Fibroblast of lung (primary cell): ENCODE measurements around the gene POTEG. TPM values are rescaled to one million over a fixed set of nuclear protein-coding genes. Genes with fewer than 3 reads are reported as not detected.
"Not testable (repeated sequence)": the region's sequence is repeated elsewhere in the genome, so short reads cannot be mapped to it uniquely, and the experiment has no call there.

ENCODE experiments used
- DNase-seq, 2 donors: peaks; one replicate each; pipeline versions ENCODE4 v3.0.0 to v3.0.0-alpha.2; 2010; ENCODE audit warnings: low read depth in 2 of 2
- H2AFZ ChIP-seq: 2 replicates; pipeline ENCODE4 v1.5.1; 2012; ENCODE audit warnings: low read length, control low read depth, inconsistent platforms
- H3K27ac ChIP-seq: 2 replicates; pipeline ENCODE4 v1.5.1; 2011; ENCODE audit warnings: low read length, control low read depth; ENCODE audit not compliant: insufficient read depth
- H3K27me3 ChIP-seq: 2 replicates; pipeline ENCODE4 v1.5.1; 2011; ENCODE audit warnings: mild to moderate bottlenecking, low read length; ENCODE audit not compliant: control insufficient read depth, insufficient read depth
- H3K36me3 ChIP-seq: 2 replicates; pipeline ENCODE4 v1.5.1; 2011; ENCODE audit warnings: low read length; ENCODE audit not compliant: control insufficient read depth, insufficient read depth
- H3K4me1 ChIP-seq: 2 replicates; pipeline ENCODE4 v1.5.1; 2011; ENCODE audit warnings: low read length; ENCODE audit not compliant: control insufficient read depth, insufficient read depth; ENCODE audit errors: extremely low read depth
- H3K4me2 ChIP-seq: 2 replicates; pipeline ENCODE4 v1.5.1; 2011; ENCODE audit warnings: low read length, control low read depth; ENCODE audit not compliant: insufficient read depth; ENCODE audit errors: extremely low read depth
- H3K4me3 ChIP-seq, 4 experiments: fragments of 200-600 bp in 1 of 4; sonication (generic) in 1 of 4; replicated peaks in 1 of 4; 2 replicates each; pipeline ENCODE4 v1.5.1; 2011 to 2016; ENCODE audit warnings: low read length in 4 of 4, low read depth in 3 of 4, mild to moderate bottlenecking in 3 of 4, control low read depth in 2 of 4, inconsistent platforms in 1 of 4, mixed read lengths in 1 of 4; ENCODE audit not compliant: insufficient read depth in 1 of 4; ENCODE audit errors: control extremely low read depth in 1 of 4
- H3K79me2 ChIP-seq: 2 replicates; pipeline ENCODE4 v1.5.1; 2012; ENCODE audit warnings: mild to moderate bottlenecking, low read length, inconsistent platforms; ENCODE audit not compliant: control insufficient read depth, insufficient read depth
- H3K9ac ChIP-seq: 2 replicates; pipeline ENCODE4 v1.5.1; 2011; ENCODE audit warnings: mild to moderate bottlenecking, low read length, control low read depth; ENCODE audit not compliant: insufficient read depth
- H3K9me3 ChIP-seq: 2 replicates; pipeline ENCODE4 v1.5.1; 2012; ENCODE audit warnings: low read depth, low read length; ENCODE audit not compliant: control insufficient read depth, insufficient read depth
- H4K20me1 ChIP-seq: 2 replicates; pipeline ENCODE4 v1.5.1; 2011; ENCODE audit warnings: low read length; ENCODE audit not compliant: control insufficient read depth, insufficient read depth; ENCODE audit errors: extremely low read depth
- polyA plus RNA-seq, 2 donors: library from polyadenylated mRNA; depleted of rRNA in 1 of 2; stranded (reverse) in 1 of 2; unstranded in 1 of 2; fragments of >200 nt; gene quantifications; 2 replicates each; pipeline ENCODE4 v1.2.1, GENCODE V29; 2011 to 2012; ENCODE audit warnings: missing spikeins in 1 of 2
- total RNA-seq: library from RNA; depleted of rRNA; stranded (reverse); fragments of >200 nt; gene quantifications from 2 replicates; pipeline ENCODE4 v1.2.1, GENCODE V29; 2014

Gene POTEG
- total and polyA plus RNA-seq, 2 donors (not counting 1 experiment from before 2014, with no cell fraction given): not detected

DNA sequence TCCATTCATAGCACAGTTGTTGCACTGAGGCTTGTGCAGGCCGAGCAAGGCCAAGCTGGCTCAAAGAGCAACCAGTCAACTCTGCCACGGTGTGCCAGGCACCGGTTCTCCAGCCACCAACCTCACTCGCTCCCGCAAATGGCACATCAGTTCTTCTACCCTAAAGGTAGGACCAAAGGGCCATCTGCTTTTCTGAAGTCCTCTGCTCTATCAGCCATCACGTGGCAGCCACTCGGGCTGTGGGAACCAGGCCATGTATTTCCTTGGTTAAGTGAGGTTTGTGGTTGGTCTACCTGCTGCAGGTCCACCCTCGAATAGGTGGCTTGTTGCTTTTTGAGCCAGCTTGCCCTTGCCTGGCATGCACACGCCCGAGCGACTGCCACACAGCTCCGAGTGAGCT is 39.4 kb downstream of the POTEG start:
- not testable (repeated sequence) for H3K27ac ChIP-seq, H4K20me1 ChIP-seq, DNase-seq, H3K4me3 ChIP-seq, H3K4me1 ChIP-seq, H3K9me3 ChIP-seq, H3K9ac ChIP-seq, H3K4me2 ChIP-seq, H3K36me3 ChIP-seq, H2AFZ ChIP-seq, H3K27me3 ChIP-seq, H3K79me2 ChIP-seq

DNA sequence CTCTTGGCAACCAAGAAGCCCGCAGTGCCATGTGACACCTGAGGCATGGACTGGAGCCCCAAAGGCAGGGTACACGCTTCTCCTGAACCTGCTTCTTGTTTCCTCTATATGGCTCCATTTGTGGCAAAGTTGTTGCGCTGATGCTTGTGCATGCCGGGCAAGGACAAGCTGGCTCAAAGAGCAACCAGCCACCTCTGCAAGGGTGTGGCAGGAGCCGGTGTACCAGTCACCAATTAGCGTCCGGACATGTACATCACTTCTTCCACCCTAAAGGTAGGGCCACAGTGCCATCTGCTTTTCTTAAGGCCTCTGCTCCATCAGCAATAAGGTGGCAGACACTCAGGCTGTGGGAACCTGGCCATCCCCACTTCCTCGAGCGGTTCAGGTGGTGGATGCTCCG is 43.9 kb downstream of the POTEG start:
- not testable (repeated sequence) for H3K27me3 ChIP-seq, H3K4me1 ChIP-seq, H3K27ac ChIP-seq, H3K36me3 ChIP-seq, H3K9me3 ChIP-seq, H3K9ac ChIP-seq, H2AFZ ChIP-seq, H3K79me2 ChIP-seq, DNase-seq, H3K4me3 ChIP-seq, H3K4me2 ChIP-seq, H4K20me1 ChIP-seq

DNA sequence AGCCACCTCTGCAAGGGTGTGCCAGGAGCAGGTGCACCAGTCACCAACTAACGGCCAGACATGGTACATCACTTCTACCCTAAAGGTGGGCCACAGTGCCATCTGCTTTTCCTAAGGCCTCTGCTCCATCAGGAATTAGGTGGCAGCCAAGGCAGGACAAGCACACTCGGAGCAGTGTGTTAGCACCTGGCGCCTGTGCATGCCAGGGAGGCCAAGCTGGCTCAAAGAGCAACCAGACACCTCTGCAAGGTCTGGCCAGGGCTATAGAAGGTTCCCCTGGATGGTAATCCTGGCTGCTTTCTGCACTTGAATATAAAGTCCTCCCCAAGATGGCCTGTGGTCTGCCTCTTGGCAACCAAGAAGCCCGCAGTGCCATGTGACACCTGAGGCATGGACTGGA is 45.4 kb downstream of the POTEG start:
- DNase-seq, H3K4me1 ChIP-seq: not testable (repeated sequence)

DNA sequence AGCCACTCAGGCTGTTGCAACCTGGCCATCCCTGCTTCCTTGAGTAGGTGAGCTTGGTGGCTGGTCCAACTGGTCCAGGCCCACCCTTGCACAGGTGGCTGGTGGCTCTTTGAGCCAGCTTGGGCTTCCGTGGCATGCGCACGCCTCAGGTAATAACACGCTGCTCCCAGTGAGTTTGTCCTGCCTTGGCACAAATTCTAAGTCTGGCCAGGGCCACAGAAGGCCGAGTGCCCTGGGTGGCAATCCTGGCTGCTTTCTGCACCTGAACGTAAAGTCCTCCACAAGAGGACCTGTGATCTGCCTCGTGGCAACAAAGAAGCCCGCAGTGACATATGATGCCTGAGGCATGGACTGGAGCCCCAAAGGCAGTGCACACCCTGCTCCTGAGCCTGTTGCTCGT is 47.1 kb downstream of the POTEG start:
- H3K79me2 ChIP-seq, H3K4me2 ChIP-seq, H3K9me3 ChIP-seq, H3K4me1 ChIP-seq, H3K9ac ChIP-seq, H3K4me3 ChIP-seq, H4K20me1 ChIP-seq, DNase-seq, H3K27me3 ChIP-seq, H3K27ac ChIP-seq, H2AFZ ChIP-seq, H3K36me3 ChIP-seq: not testable (repeated sequence)

More for the DNA sequence above, 45.4 kb downstream of the POTEG start:
- not testable (repeated sequence) for H3K27ac ChIP-seq, H3K4me3 ChIP-seq, H3K27me3 ChIP-seq, H3K4me2 ChIP-seq, H3K9ac ChIP-seq, H3K9me3 ChIP-seq, H2AFZ ChIP-seq, H3K79me2 ChIP-seq, H3K36me3 ChIP-seq, H4K20me1 ChIP-seq

DNA sequence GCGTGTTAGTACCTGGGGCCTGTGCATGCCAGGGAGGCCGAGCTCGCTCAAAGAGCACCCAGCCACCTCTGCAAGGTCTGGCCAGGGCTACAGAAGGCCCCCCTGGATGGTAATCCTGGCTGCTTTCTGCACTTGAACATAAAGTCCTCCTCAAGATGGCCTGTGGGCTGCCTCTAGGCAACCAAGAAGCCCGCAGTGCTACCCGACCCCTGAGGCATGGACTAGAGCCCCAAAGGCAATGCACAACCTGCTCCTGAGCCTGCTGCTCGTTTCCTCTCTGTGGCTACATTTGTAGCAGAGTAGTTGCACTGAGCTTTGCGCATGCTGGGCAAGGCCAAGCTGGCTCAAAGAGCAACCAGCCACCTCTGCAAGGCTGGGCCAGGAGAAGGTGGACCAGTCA is 47.8 kb downstream of the POTEG start:
- not testable (repeated sequence) for H3K36me3 ChIP-seq, H3K79me2 ChIP-seq, H3K27ac ChIP-seq, H3K27me3 ChIP-seq, H3K4me1 ChIP-seq, DNase-seq, H3K9me3 ChIP-seq, H3K4me3 ChIP-seq, H2AFZ ChIP-seq, H3K4me2 ChIP-seq, H4K20me1 ChIP-seq, H3K9ac ChIP-seq

DNA sequence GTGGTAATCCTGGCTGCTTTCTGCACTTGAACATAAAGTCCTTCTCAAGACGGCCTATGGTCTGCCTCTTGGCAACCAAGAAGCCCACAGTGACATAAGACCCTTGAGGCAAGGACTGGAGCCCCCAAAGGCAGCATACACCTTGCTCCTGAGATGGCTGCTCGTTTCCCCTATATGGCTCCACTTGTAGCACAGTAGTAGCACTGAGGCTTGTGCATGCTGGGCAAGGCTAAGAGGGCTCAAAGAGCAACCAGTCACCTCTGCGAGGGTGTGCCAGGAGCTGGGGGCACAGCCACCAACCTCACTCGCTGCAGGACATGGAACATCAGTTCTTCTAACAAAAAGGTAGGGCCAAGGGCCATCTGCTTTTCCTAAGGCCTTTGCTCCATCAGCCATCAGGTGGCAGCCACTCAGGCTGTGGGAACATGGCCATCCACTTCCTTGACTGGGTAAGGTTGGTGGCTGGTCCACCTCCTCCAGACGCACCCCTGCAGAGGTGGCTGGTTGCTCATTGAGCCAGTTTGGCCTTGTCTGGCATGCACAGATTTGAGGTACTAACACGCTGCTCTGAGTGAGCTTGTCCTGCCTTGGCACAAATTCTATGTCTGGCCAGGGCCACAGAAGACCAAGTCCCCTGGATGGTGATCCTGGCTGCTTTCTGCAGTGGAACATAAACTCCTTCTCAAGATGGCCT is 49.9 kb downstream of the POTEG start:
- not testable (repeated sequence) for H3K4me2 ChIP-seq, H3K79me2 ChIP-seq, H3K9ac ChIP-seq

DNA sequence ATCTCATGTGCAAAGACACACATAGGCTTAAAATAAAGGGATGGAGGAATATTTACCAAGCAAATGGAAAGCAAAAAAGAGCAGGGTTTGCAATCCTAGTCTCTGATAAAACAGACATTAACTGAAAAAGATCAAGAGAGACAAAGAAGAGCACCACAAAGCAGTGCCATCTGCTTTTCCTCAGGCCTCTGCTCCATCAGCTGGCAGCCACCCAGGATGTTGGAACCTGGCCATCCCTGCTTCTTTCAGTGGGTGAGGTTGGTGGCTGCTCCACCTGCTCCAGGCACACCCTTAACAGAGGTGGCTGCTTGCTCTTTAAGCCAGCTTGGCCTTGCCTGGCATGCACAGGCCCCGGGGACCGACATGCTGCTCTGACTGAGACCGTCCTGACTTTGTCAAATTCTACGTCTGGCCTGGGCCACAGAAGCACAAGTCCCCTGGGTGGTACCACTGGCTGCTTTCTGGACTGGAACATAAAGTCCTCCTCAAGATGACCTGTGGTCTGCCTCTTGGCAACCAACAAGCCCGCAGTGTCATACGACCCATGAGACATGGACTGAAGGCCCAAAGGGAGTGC is 51.0 kb downstream of the POTEG start:
- not testable (repeated sequence) for H3K9ac ChIP-seq, H3K4me2 ChIP-seq, H3K36me3 ChIP-seq, H3K27me3 ChIP-seq, DNase-seq, H3K9me3 ChIP-seq, H3K27ac ChIP-seq, H4K20me1 ChIP-seq, H3K4me3 ChIP-seq, H3K4me1 ChIP-seq, H2AFZ ChIP-seq, H3K79me2 ChIP-seq

More for the DNA sequence above, 49.9 kb downstream of the POTEG start:
- H3K27me3 ChIP-seq, H3K9me3 ChIP-seq, H2AFZ ChIP-seq, H3K36me3 ChIP-seq, H3K4me1 ChIP-seq, H3K4me3 ChIP-seq, H4K20me1 ChIP-seq, H3K27ac ChIP-seq, DNase-seq: not testable (repeated sequence)
